ENCODE data around the gene TIGAR. TPM values are rescaled to one million over a fixed set of nuclear protein-coding genes. Genes with fewer than 3 reads are reported as not detected.

TIGAR gene
- total RNA-seq, 1 donor from 2014 or later, result 4.7 TPM

- DNase-seq, result no peak
These were observed 59.3 kb downstream of the TIGAR start for GRCh38 chr12:4380332-4380731.

- no peak for DNase-seq
These were observed 62.4 kb downstream of the TIGAR start for GRCh38 chr12:4383304-4383865.

- DNase-seq, result no peak
These were observed 65.8 kb downstream of the TIGAR start for GRCh38 chr12:4386801-4387200.

- DNase-seq, result no peak
These were observed 66.6 kb downstream of the TIGAR start for GRCh38 chr12:4387607-4388006.

GRCh38 chr12:4388032-4388431 lies 67.0 kb downstream of the TIGAR start:
- no peak for DNase-seq

GRCh38 chr12:4388662-4389061 lies 67.6 kb downstream of the TIGAR start:
- no peak for DNase-seq

GRCh38 chr12:4392223-4392742 lies 71.3 kb downstream of the TIGAR start:
- DNase-seq, result no peak

GRCh38 chr12:4393211-4393610 lies 72.2 kb downstream of the TIGAR start:
- DNase-seq, result no peak

- no peak for DNase-seq
These were observed 74.8 kb downstream of the TIGAR start for GRCh38 chr12:4395818-4396217.

- no peak for DNase-seq
These were observed 80.1 kb downstream of the TIGAR start for GRCh38 chr12:4401117-4401516.

- no peak for DNase-seq
These were observed 82.0 kb downstream of the TIGAR start for GRCh38 chr12:4402996-4403395.

Other genes starting within 250 kb of the TIGAR start
- 300 TPM for gene CCND2, start 47.5 kb upstream of the TIGAR start, total RNA-seq
- not detected for gene FGF23, start 58.5 kb downstream of the TIGAR start, total RNA-seq
- gene FGF6, start 124.6 kb downstream of the TIGAR start, total RNA-seq, result not detected
- 5.5 TPM for gene RAD51AP1, start 217.7 kb downstream of the TIGAR start, total RNA-seq
- gene DYRK4, start 241.0 kb downstream of the TIGAR start, total RNA-seq, result 23.9 TPM

Data from occipital lobe (tissue), 2 donors.